Inflammatory macrophage treated with lipopolysaccharide for 4 hours (primary cell): ENCODE data around the gene AIP.

Experiments used
- DNase-seq: peaks from one replicate; pipeline ENCODE4 v3.0.0-alpha.2; 2020

The AIP gene

DNA sequence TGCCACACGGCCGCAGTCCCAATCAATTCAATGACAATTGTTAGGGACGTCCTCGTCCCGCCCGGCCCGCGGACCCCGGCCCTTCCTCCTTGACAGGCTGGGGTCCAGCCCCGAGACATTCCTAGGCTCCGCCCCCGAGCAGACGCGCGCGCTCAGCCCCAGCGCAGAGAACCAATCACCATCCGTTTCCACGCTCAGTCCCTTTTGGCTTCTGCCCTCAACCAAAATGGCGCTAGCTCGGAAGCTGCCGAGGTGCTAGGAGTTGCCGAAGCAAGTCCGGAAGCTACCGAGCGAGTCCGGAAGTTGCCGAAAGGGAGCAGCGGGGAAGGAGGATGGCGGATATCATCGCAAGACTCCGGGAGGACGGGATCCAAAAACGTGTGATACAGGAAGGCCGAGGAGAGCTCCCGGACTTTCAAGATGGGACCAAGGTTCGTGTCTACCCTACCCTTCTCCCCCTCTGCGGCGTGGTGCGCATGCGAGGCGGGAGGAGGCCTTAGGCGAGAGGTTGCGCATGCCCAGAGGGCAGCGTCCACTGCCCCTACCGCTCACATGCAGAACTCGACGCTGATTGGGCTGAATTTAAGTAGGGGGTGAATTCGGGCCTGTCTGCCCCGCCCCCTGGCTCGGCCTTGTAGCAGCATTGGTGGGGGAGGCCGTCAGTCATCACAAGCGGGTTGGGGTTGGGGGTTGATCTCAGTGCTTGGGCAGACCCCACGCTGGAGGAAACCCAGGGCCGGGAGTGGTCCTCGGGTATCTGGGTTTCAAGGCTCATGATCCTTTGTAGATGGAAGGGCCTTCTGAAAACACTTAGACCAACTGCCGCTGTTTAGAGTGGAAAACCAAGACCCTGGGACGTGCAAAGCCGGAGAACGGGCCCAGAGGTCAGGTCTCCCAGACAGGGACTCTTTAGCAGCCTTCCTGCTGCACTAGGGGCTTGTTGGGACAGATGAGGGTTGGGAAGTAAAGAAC, at the start of gene AIP:
AIP (plus strand) TSS at position 200 of the 972 bp plus-strand sequence; CDS start at position 333, 133 bp downstream.
- DNase-seq, result peak; percentile 99

DNA sequence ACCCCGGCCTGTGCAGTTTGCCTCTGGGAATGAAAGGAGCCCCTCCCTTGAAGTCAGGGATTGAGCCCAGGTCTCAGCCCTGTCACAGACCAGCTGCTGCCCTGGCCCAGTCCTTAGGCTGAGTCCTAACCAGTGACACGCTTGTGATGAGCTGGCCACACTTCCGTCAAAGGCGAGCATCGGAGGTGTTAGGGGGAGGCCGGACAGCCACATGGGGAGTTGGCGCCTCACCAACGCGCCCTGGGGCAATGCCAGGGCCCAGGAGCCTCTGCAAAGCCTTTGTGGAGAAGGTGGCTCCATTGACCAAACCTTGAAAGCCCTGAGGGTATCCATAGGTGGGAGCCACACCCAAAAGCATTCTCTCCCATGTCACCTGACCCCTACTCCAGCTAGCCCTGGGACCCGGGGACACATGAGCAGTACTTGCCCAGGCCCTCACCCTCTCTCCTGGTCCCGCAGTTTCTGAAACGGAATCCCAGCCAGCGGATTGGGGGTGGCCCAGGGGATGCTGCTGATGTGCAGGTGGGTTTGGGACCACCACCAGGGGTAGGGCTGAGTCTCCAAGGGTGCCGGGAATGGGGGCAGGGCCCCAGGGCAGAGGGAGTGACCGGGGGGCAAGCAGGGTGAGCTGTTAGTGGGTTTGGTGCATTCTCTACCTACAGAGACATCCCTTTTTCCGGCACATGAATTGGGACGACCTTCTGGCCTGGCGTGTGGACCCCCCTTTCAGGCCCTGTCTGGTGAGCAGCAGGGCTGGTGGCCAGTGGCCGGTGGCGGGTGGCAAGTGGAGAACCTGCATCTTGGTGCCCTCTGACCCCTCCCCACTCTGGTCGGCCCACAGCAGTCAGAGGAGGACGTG, 49.1 kb upstream of the AIP start:
- DNase-seq, result no peak

DNA sequence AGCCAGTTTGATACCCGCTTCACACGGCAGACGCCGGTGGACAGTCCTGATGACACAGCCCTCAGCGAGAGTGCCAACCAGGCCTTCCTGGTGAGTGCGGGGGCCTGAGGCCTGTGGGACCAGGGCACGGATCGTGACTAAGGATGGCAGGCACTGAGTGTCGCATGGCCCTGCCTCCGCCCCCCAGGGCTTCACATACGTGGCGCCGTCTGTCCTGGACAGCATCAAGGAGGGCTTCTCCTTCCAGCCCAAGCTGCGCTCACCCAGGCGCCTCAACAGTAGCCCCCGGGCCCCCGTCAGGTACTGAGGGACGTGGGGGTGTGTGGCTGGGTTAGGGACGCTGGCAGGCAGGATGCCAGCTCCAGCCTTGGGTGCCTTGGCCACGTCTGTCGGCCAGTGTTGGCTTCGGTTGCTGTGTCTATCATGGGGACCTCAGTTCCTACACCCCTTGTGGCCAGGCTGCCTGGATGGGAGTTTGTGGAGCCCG, 48.4 kb upstream of the AIP start:
- no peak for DNase-seq

DNA sequence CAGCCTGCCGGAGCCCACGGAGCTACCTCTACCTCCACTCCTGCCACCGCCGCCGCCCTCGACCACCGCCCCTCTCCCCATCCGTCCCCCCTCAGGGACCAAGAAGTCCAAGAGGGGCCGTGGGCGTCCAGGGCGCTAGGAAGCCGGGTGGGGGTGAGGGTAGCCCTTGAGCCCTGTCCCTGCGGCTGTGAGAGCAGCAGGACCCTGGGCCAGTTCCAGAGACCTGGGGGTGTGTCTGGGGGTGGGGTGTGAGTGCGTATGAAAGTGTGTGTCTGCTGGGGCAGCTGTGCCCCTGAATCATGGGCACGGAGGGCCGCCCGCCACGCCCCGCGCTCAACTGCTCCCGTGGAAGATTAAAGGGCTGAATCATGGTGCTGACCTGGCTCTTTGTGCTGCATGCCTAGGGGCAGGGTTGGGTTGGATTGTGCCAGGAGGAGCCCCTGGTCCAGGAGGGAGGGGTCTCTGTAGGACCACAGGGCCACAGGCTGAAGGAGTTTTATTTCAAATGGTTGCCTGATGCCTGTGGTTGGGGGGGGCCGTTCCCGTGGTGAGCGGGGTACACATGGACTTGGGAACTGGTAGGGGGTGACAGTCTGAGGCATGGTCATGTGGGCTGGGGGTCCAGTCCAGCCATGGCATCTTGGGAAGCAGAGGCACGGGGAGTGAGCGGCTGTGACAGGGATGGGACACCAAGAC, 47.6 kb upstream of the AIP start:
- no peak for DNase-seq

DNA sequence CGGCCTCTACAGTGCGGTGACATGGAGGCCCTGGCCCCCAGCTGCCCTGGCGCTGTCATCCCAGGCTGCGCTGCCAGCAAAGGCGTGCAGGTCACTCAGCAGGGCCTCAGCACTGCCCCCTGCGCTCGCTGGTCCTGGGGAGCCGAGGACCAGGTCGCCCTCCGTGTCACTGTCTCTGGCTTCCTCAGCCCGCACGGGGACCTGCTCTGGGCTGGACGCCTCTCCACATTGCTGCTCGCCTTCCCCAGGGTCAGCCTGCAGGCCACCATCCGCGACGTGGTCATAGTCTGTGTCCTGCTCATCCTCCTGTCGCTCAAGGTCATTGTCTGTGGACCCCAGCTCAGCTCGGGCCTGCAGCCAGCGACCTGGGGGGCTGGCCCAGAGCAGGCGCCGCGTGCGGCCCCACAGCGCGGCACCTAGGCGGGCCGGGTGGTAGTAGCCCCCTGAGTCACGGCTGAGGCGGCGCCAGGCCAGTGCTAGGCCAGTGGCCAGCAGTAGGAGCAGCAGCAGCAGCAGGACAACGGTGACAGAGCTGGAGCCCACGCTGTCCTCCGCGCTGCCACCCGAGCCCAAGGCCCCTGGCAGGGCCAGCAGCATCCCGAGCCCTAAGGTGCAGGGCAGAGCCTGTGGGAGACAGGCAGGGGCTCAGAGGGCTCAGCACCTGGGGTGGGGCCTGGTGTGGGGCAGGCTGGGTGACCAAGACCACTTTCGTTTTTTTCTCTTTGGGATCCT, 46.9 kb upstream of the AIP start:
- no peak for DNase-seq

DNA sequence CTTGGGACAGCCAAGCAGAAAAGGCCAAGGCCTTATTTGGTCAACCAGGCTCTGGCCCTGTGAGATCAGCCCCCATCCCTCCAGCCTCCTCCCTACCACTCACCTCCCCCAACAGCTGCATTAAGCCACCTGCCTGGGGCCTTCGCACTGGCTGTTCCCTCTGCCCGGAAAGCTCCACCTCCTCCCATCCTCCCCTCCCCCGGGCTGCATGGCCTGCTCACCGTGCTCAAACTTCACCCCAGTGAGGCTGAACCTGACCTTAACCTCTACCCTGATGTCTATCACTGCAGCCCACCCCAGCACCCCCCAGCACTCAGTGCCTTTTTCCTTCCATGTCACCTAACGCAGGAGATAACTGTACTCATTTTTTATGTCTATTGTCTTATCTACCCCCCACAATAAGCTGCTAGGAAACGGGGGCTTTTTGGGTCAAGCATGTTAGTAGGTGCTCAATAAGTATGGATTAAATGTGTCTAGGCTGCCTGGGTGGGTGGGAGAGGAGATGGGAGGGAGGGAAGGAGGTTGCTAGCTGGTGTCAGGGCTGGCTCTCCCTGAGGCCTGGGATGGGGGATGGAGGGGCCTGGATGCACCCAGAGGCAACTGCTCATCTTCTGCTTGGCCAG, 46.3 kb upstream of the AIP start:
- no peak for DNase-seq

DNA sequence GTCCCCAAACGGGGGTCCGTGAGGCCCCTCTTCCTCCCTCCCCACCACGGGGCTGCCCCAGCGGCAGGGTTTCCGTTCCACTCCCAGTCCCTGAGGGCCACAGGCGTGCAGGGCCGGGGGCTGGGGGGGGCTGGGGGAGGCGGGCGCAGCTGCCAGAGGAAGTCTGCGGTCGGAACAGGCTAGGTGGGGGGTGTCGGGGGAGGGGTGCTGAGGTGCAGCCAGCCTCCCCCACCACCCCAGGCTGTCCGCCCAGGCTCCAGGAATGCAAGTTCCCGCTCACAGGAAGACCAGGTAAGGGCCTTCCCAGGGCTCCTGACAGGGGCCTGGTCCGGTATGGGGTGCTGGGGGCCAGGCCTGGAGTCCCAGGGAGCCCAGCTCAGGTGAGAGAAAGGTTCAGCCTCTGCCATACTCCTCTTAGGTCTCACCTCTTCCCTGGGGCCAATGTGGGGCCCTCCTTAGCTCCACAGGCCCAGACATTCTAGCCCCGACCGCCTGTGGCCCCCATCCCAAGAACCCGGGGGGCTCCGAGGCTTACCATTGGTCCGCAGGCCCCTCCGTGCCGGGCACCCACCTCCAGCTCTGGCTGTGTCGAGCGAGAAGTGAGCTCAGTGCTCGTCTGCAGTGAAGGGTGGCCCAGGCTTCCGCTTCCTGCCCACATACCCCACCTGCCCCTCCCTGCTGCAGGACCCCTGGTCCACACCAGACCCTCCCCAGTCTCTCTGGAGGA, 45.6 kb upstream of the AIP start, which contains the start of gene PTPRCAP:
PTPRCAP (minus strand) TSS at position 601 of the 727 bp plus-strand sequence; CDS start at position 538, 63 bp downstream.
- DNase-seq, result no peak

DNA sequence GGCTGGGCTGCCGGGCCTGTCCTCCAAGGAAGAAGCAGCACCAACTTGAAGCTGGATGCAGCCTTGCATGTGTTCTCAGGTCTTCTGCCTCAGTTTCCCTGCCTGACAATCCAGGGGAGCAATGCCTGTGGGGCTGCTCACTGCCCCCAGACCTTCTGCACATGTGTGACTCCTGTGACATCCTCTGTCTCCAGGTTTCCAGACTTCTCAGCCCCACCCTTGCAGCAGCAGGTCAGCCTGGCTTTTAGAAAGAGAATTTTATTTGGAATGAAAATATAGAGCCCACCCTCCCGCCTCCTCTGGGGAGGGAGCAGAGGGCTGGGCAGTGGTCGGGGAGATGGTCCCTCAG, 45.0 kb upstream of the AIP start:
- DNase-seq, result no peak

DNA sequence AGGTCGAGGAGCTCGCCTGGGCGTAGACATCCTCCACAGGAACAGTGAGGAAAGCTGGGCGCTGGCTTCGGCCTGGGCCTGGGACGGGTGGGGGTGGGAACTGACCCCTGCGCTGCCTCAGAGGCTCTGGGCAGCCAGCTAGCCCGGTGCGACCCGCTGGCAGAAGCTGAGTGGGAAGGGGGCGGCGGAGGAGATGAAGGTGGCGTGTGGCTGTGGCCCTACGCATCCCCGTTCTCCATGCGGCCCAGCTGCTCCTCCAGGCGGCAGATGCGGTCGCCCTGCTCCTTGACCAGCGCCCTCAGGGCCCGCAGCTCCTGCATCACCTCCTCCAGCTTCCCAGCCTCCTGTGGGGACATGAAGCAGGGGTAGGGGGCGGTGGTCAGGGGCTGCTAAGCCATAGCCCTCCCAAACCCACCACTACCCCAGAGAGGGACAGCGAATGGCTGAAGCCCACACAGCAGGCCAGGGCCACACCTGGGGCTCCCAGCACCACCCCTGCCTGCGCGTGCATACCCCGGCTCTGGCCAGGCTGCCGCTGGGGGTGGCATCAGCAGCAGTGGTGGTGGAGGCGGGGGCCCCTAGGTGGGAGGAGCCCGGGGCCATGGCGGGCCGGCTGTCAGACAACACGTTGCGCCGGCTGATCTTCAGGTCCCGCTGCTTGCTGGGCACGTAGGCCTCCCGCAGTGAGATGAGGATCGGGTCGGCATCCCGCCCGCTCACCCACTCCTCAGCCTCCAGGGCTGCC, 44.5 kb upstream of the AIP start:
- no peak for DNase-seq

DNA sequence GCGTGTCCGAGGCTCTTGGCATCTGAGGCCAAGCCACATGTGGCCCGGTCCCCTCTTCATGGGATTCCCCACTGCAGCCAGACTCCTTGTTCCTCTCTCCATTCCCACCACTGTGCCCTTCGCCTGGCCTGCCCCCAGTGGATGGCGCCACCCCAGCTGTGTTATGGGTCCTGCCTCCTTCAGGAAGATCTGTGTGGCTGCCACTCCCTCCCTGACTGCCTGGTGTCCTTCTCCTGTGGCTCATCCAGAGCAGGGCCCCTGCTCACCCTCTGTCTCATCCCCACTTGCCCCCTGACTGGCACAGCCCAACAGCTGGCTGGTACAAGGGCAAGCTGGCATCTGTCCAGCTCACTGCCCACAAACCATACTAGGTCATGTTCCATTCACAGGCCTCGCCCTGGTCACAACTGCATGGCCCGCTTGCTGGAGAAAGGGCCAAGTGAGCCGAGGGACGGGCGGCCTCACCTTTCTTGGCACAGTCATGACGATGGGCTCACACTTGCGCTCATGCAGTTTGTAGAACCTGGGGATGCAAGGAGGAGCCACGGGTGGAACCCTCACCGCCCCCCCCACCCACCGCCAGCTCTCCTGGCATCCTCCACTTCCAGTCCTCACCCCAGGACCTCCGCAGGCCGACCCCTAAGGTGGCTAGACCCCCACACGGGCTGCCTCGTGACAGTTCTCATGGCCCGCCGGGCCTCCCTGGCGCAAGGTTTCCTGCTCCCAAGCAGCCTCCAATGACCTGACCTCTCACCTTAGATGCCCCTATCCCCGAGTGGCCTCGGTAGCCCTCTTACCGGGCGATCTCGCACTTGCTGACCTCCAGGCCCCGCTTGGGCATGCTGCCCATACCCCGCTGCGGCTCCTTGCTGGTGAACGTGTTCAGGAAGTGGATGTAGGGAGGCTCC, 43.3 kb upstream of the AIP start:
- peak; percentile 56 for DNase-seq

DNA sequence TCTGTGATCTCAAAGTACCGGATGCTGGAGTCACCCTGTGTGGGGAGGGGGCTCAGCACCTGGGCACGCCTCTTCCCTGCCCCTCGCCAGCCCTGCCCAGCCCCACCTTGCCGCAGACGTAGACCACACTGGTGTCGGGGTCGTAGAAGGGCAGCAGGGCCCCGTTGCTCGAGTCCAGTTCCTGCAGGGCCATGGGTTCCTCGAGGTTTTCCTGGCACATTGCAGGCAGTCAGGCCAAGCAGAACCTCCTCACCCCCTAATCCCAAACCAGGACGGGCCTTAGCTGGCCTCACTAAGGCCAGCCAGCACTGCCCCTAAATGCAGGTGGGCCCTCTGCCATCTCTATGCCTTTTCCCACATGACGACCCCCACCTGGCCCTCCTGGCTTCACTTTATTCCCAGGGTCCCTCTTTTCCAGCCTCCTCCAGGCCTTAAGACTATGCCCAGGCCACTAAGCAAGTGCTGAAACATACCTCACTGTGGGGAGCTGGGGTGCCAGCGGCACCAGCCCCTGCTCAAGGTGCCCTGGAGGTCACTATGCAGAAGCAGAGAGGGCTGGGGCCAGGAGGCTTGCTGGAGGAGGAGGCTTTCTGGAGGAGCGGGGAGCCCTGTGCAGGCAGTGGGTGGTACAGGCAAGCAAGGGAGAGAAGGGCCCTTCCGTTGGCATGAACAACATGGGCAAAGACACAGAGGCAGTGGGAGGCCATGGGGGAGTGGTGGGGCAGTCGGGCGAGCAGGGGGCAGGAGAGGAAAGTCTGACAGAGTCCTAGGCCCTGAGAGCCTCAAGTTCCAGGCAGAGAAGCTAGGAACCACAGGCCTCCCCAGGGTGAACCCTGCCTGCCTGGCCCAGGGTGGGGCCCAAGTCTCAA, 42.4 kb upstream of the AIP start:
- no peak for DNase-seq

DNA sequence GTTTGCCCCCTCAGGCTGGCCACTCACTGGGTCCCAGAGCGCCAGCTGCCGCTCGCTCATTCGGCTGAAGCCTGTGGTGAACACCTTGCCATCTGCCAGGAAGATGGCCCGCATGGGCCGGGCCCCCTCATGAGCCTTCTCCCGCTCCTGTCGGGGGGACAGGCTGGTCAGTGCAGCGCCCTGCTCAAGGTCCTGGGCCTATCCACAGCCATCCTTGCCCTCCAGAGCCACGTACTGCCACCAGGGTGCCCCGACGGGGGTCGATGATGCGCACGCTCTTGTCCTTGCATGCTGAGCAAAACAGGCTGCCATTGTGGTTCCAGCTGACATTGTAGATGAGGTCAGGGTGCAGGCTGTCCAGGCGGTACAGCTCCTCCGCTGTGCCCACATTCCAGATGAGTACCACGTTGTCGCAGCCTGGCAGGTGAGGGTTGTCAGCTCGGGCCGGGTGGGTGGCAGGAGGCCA, 41.7 kb upstream of the AIP start:
- no peak for DNase-seq

DNA sequence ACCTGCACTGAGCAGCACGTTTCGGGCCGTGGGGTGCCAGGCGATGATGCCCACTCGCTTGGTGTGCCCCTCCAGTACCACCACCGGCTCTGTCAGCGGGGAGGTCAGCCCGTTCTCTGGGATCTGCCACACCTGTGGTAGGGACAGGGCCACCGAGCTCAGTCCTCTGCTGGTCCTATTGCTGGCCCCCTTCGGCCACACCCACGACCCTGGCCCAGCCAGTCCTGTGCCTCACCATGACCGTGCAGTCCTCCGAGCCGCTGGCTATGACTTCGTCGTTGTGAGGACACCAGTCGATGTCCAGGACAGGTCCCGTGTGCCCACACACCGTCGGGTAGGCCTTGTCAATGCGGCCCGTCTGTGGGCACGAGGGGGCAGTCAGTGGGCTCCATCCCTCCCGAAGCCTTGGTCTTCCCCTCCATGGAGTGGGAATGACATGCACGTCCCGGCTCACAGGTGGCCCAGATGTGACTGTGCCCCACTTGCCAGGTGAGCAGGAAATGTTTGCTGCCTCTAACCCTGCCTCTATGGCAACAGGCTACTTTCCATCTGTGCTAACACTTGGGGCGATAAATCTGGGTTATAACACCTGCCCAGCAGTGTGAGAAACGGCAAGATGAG, 41.0 kb upstream of the AIP start:
- DNase-seq, result no peak

DNA sequence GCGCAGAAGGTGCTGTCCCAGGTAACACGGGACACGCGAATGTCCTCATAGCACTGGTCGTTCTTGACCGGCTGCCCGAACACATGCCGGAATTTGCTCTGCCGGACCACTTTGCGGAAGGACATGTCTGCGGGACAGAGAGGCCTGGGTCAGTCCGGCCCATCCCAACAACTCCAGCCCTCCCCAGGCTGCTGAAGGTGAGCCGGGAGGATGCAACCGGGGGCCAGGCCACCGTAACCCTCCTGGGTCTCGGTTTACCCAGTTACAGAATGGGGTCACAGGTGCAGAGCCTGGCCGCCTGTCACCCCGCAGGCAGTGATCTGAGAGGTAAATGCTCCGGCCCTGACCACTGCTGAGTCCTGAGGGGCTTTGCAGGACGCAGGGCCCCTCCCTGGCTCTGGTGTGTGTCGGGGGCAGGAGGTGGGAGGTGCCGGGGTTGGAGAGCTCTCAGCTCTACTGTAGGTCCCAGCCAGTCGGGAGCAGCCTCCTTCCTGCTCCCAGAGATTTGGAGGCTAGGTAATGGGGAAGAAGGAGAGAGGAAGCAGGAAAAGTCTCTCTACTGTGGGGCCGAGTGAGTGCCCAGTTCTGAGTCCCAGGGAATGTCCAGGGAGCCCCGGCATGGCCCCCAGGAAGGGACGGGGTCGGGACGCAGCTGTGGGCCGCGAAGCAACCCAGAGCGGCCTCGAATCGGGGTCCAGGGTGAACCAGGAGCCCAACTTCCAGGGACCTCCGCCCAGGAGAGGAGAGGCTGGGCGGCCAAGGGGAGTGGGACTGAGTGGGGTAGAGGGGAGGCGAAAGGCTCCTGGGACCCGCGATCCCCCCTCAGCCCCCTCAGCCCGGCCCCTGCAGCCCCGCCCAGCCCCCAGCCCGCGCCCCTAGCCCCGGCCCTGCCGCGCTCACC, 40.1 kb upstream of the AIP start:
- DNase-seq, result no peak

DNA sequence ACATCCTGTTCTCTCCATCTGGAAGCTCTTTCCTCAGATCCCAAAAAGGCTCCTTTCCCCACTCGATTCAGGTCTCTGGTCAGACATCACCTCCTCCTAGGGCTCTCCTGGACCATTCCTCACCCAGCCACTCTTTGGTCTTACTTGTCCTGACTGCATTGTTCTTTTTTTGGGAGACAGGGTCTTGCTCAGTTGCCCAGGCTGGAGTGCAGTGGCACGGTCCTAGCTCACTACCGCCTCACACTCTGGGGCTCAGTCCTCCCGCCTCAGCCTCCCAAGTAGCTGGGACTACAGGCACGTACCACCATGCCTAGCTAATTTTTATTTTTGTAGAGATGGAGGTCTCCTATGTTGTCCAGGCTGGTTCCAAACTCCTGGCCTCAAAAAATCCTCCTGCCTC, 37.3 kb upstream of the AIP start:
- DNase-seq, result no peak

DNA sequence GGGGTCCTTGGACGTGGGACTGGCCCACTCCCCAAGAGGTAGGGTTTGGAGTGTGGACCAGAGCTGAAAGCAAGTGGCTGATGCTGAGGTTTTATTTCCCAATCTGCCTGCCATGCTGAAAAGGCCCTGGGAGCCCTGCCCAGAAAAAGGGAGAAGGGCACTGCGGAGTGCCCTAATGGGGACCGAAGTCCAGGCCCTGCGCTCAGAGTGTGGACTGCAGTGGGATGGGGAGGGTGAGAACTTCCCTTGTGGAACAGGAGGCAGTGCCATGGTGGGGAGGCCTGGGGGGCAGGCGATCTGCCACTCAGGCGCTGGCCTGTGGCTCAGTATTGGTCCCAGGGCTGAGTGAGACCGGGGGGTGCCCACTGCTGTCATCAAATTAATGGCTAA, 34.6 kb upstream of the AIP start:
- DNase-seq, result no peak
